B cell (primary cell): ENCODE data around the gene F13B.

ENCODE experiments used
- CTCF ChIP-seq: fragments of 200-600 bp; IDR thresholded peaks from one replicate; pipeline ENCODE4 v1.8.0; 2022; ENCODE audit warnings: antibody characterized with exemption, mild to moderate bottlenecking
- EZH2 ChIP-seq: IDR thresholded peaks from 2 replicates; pipeline ENCODE4 v1.6.1; 2012; ENCODE audit warnings: borderline replicate concordance, low read depth, mild to moderate bottlenecking, moderate library complexity, low read length; ENCODE audit not compliant: insufficient read depth, poor library complexity, severe bottlenecking

GRCh38 chr1:197101978-197102377, 34.9 kb upstream of the F13B start:
- TF ChIP-seq CTCF (no peak), EZH2 (no peak)
